Astrocyte of the spinal cord (primary cell): ENCODE results near the gene NELFCD.
"Not testable (repeated sequence)": the region's sequence is repeated elsewhere in the genome, so short reads cannot be mapped to it uniquely, and the experiment has no call there.

Source experiments
- DNase-seq: peaks from one replicate; pipeline ENCODE4 v3.0.0; 2011; ENCODE audit warnings: low read depth, low spot score
- H3K4me3 ChIP-seq: 2 replicates; pipeline ENCODE4 v1.5.1; 2011; ENCODE audit warnings: low read depth, mild to moderate bottlenecking, low read length, moderate library complexity
- CTCF ChIP-seq: IDR thresholded peaks from 2 replicates; pipeline ENCODE4 v1.5.1; 2012; ENCODE audit warnings: low read depth, mild to moderate bottlenecking, low read length, inconsistent platforms
- in situ Hi-C: cut with HindIII; loops from 2 replicates; pipeline ENCODE4 v1.10.0; 2017; ENCODE audit warnings: low sequenced_read_pairs

The NELFCD gene

GRCh38 chr20:59007665-59008511 lies 26.8 kb downstream of the NELFCD start:
- no peak overlapping the region for H3K4me3 ChIP-seq
- TF ChIP-seq CTCF = no peak
- in situ Hi-C loops = no loop called here
- no peak for DNase-seq

GRCh38 chr20:59008715-59009336 lies 27.8 kb downstream of the NELFCD start:
- no peak for TF ChIP-seq CTCF
- DNase-seq = no peak
- in situ Hi-C loops = no loop called here
- no peak overlapping the region for H3K4me3 ChIP-seq

DNA sequence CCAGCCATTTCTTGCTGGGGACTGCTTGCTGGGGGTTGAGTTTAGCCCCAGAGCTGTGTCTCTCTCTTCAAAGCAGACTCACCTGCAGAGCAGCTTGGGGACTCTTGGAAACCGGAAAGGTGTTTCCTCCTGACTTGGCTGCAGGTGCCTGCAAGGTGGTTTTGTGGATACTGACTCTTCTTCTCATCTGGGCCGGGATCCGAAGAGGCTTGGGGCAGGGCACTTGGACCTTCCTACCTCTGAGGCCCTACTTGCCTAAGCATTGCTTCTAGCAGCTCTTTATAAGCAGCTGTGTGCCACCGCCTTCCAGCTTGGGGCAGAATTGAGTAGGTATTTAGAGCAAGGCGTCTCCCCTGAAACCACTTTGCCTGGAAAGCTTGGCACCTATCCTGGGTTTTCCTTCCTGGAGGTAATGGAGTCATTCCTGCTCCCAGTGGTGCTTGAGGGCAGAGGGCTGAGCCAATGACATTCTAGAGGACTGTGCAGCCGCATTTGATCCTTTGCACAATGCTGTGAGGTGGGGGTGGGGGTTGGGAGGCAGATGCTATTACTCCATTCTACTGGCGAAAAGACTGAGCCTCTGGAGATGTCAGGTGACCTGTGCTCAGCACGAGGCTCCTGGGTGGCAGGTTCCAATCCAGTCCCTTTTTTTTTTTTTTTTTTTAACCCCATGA lies 29.4 kb downstream of the NELFCD start:
- in situ Hi-C loops = no loop called here
- H3K4me3 ChIP-seq = no peak overlapping the region
- DNase-seq = peak; percentile 19
- TF ChIP-seq CTCF = no peak

DNA sequence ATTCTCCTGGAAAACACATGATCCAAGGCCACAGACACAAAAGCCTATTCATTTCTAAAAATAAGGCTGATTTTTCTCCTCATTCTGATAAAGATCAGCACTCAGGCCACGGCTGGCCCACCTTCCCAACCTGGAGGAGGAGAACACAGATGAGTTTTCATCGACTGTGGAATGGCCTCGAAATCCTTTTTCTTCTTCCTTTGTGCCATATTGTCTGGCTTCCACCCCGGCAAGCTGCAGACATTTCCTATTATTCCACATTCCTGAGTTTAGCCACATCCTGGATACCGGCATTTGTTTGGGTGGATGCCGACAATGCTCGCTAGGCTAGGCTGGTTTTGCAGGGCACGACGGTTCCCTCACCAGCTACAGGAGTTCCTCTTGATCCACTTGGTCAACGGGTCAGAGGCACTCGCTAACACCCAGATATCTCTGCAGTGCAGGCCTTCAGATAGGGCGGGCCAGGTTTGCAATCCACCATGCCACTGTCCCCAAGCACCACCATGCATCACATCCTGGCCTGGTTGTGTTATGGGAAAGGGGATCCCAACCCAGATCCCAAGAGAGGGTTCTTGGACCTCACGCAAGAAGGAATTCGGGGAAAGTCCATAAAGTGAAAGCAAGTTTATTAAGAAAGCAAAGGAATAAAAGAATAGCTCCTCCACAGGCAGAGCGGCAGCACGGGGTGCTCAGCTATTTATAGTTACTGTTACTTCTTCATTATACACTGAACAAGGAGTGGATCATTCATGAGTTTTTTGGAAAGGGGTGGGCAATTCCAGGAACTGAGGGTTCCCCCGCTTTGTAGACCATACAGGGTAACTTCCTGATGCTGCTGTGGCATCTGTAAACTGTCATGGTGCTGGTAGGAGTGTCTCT lies 30.2 kb downstream of the NELFCD start:
- TF ChIP-seq CTCF = no peak
- in situ Hi-C loops = no loop called here
- DNase-seq = peak; percentile 92
- no peak overlapping the region for H3K4me3 ChIP-seq

- H3K4me3 ChIP-seq, DNase-seq, in situ Hi-C loops: not testable (repeated sequence)
Observed at GRCh38 chr20:59011874-59012157, 30.8 kb downstream of the NELFCD start.

DNA sequence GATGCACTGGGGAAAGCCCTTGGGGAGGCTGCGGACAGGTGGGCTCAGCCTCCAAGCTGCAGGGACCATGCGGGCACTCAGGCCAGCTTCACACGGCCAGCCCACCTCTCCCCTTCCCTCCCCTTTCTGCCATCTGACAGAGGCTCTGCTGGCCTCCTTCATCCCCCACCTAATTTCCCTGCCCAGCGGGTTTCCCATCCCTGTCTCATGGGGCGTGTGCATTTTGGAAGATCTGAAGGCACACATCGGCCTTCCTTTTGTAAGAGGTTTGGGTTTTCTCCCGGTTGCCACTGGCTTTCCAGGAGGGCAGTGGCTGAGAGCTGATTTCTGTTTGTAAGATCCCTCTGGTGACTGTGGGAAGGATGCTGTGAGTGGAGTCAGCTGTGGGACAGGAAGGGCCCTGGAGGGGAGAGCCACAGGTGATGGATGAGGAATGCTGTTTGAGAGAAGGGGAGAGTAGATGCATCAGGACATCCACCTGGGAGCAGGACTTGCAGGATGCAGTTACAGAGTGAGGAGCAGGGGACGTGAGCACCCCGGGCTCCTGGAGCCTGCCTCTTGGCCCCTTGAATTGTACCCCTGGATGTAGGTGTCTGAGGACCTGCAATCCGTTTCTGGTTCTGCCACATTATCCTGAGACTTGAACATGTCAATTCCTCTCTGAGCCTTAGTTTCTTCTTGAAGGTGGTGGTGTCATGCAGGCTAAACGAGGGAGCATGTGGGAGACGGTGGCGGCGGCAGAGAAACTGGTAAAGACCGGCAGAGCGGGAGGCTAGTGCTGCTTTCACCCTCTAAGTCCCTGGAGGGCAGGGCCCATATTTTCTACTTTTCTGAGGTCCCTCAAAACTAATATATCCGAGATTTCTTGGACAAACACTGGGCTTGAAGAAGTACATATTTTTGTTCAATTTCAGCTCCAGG lies 32.2 kb downstream of the NELFCD start:
- DNase-seq = no peak
- H3K4me3 ChIP-seq = no peak overlapping the region
- no peak for TF ChIP-seq CTCF
- in situ Hi-C loops = no loop called here
